Ammon's horn (tissue), 1 donor: ENCODE measurements around the gene USP37.
"Not testable (repeated sequence)": the region's sequence is repeated elsewhere in the genome, so short reads cannot be mapped to it uniquely, and the experiment has no call there.

Source experiments
- DNase-seq: peaks from one replicate; pipeline ENCODE4 v3.0.0-alpha.2; 2016; ENCODE audit warnings: low spot score

The USP37 gene

GRCh38 chr2:218568190-218569037, at the start of gene USP37, which contains the start of gene CNOT9:
Gene USP37 (minus strand): TSS chr2:218568351. CDS start chr2:218558653, 9,698 bp downstream.
Gene CNOT9 (plus strand): TSS chr2:218568839. CDS start chr2:218568955, 116 bp downstream.
- peak; percentile 99 for DNase-seq

GRCh38 chr2:218615868-218616315, 47.7 kb upstream of the USP37 start:
- DNase-seq, result no peak

GRCh38 chr2:218607436-218608115, 39.4 kb upstream of the USP37 start, which contains the start of gene PLCD4:
Gene PLCD4 (plus strand): TSS chr2:218607899. CDS start chr2:218615740, 7,841 bp downstream.
- DNase-seq, result no peak

- peak; percentile 17 for DNase-seq
These were observed 37.3 kb upstream of the USP37 start for GRCh38 chr2:218605432-218605831.

GRCh38 chr2:218585541-218585940, 17.4 kb upstream of the USP37 start:
- no peak for DNase-seq

GRCh38 chr2:218583983-218584850, 16.1 kb upstream of the USP37 start:
- no peak for DNase-seq

GRCh38 chr2:218582076-218582475, 13.9 kb upstream of the USP37 start:
- DNase-seq, result no peak

- no peak for DNase-seq
These were observed 10.2 kb upstream of the USP37 start for GRCh38 chr2:218578272-218578877.

GRCh38 chr2:218577482-218578220, 9.5 kb upstream of the USP37 start:
- no peak for DNase-seq

GRCh38 chr2:218576854-218577253, 8.7 kb upstream of the USP37 start:
- no peak for DNase-seq

- no peak for DNase-seq
These were observed 2.7 kb upstream of the USP37 start for GRCh38 chr2:218570850-218571249.

- peak; percentile 5 for DNase-seq
These were observed 1.7 kb upstream of the USP37 start for GRCh38 chr2:218569661-218570500.

- peak; percentile 28 for DNase-seq
These were observed 884 bp upstream of the USP37 start for GRCh38 chr2:218569038-218569431.

- no peak for DNase-seq
These were observed 358 bp downstream of the USP37 start for GRCh38 chr2:218567797-218568189.

GRCh38 chr2:218566296-218566695, 1.9 kb downstream of the USP37 start:
- DNase-seq, result no peak

- no peak for DNase-seq
These were observed 4.1 kb downstream of the USP37 start for GRCh38 chr2:218564056-218564455.

- no peak for DNase-seq
These were observed 9.2 kb downstream of the USP37 start for GRCh38 chr2:218558986-218559385.

- DNase-seq, result no peak
These were observed 10.2 kb downstream of the USP37 start for GRCh38 chr2:218557941-218558340.

GRCh38 chr2:218555527-218555926, 12.6 kb downstream of the USP37 start:
- no peak for DNase-seq

- DNase-seq, result not testable (repeated sequence)
These were observed 13.9 kb downstream of the USP37 start for GRCh38 chr2:218554225-218554624.
